ENCODE results near the gene AACS.

The AACS gene

DNA sequence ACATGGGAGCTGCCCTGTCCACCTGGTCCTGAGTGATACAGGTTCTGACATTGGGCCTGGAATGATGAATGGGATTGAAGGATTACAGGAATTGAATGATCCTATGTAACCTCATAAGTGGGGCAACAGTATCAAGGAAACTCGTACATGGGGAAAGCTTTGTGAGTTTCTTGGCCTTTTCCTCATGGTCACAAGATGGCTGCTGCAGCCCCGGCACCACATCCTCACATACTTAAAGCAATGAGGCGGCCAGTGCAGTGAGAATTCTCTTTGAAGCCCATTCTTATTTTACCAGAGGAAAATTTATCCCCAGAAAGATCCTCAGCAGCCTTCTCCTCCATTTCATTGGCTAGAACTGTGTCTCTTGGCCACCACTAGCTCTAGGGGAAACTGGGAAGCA, 91.9 kb downstream of the AACS start:
- DNase-seq: no peak

DNA sequence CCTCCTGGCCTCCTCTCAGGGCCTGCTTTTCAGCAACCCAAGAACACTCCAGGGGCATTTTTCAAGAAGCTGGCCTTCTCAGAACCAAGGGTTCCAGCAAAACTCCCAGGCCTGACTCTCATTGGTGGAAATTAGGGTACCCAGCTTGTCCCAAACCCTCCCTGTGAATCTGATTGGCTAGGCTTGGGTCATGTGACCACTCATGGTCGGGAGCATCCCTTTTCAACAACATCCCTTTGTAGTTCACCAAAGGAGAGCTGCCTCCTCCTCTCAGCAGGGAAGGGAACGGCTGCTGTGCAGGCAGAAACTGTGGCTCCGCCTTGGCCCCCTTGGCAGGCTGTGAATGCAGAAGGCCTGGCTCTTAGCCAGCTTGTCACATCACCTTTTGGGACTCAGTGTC, 94.5 kb downstream of the AACS start:
- no peak for DNase-seq

DNA sequence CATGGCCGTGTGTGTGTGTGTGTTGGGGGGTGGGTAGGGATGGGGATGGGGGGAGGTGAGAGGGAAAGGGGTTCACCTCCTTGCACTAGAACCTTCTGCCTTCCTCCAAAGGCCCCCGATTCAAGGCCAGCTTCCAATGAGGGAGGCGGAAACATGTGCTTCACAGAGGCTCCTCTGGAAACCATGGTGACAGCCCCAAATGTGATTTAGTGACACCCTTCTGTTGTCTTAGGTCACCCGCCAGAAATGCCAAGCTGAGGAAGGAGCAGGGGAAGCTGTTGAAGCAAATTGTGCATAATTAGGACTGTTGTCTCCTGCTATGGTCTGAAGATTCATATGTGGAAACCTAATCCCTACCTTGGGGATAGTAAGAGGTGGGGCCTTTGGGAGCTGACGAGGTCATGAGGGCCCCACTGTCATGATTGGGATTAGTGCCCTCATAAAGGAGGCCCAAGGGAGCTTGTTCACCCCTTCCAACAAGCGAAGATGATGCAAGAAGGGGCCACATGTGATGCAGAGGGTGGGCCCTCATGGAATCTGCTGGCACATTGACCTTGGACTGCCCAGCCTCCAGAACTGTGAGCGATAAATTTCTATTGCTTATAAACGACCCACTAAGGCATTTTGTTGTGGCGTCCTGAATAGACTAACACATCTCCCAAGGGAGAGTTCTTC, 95.2 kb downstream of the AACS start:
- DNase-seq: no peak

DNA sequence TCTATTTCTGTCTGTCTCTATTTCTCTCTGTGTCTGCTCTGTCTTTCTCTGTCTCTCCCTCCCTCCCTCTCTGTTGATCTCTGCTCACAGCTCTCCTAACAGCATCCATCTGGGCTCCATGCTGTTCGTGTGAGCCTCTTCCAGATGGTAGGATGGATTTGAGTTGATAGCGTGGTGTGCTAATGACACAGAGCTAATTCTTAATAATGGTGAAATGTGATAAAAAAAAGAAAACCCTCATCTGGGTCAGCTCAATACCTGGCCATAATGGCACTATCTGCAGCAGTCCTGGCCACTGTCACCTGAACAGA, 96.4 kb downstream of the AACS start:
- no peak for DNase-seq

DNA sequence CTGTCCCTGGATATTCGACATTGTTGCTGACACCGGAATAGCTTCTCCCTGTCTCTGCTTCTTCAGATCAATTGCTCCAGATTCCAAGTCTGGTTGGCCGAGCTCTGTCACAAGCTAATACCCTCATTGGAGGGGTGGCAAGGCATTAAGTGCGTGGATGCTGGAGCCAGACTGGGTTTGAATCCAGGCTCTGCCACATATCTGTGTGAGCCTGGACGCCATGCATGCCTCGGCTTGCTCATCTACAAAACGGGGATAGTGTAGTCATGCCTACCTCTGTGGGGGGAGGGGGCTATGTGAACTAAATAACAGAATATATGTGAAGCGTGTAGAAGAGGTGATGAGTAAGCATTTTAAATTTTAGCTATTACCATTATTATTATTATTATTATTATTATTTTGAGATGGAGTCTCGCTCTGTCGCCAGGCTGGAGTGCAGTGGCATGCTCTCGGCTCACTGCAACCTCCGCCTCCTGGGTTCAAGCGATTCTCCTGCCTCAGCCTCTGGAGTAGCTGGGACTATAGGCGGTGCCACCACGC, 97.3 kb downstream of the AACS start:
- DNase-seq: no peak

DNA sequence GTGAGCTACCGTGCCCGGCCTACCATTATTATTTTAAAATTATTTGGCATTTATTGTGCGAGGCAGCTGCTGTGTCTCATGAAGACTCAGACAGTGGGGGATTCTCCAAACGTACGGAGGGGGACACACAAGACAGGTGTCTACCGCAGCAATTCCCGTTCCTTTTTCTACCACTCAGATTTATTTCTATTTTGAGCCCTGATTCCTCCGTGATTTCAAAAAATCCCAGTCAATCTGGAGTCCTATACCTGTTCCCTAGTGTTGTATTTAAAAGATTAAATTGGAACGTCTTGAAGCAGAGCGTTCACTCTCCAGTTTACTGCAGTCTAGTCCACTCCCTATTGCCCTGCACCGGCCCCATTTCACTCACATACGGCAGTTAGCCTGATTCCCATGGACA, 97.9 kb downstream of the AACS start:
- no peak for DNase-seq

DNA sequence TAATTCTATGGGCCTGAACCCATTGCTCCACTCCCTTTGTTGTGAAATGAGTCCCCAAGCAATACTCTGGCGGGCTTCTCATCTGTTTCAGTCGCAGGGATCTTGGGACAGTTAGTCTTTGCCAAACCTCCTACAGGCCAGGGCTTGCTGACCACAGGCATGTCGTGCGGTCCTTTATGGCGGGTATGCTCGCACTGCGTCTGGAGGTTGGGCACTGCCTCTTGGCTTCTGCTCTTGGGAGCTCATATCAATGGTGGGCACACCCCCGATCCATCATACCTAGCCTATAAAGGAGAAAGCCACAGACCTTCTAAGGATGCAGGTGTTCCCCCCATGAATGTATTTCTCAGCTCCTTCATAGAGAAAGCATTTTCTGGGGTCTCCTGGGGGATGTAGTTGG, 99.3 kb downstream of the AACS start:
- no peak for DNase-seq

DNA sequence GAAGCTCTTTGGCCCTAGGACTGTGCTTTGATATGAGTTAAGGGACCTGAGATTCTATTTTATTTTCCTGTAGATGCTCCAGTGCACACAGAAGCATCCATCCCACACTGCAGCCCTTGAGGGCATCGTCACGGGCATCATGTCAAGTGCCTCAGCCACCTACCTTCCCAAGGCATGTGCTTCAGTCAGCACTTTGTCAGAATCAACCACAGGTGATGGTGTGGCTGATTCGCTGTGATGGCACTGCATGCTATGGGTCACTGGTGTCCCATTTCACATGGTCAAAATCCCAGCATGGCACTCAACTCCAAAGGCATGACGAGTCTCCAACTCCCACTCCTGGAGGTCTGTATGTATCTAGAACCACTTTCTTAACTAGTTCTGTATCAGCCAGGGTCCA, 100.8 kb downstream of the AACS start:
- no peak for DNase-seq

DNA sequence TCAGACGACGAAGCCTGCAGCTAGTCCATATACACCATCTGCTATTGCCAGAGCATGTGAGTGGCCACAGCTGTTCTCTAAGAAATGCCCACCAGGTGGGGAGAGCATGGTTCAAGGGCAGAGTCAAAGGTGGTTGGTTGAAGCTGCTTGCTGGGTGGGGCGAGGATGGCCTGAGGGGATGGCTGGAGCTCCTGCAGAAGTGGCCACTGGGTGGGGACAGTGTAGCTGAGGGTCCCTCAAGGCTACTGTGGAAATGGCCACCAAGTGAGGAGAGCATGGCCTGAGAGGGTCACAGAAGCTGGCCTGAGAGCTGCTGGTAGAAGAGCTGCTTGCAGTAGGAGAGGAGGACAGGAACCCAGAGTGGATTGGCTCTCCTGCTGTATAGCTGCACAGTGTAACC, 102.4 kb downstream of the AACS start:
- DNase-seq: no peak

DNA sequence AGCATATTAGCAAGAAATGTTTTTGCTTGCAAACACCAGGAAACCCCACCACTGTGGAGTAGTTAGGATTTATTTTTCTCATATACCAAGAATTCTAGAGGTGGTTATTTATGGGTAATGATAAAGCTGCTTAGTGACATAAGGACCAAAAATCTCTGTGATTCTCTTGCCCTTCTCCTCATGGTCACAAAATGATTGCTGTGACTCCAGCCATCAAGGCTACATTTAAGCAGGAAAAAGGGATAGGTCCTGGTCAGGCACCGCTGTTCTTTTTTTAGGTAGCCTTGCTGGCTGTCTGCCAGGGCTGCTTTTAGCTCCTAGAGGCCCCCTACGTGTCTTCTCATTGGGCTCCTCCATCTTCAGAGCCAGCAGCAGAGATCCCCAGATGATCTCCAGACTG, 104.2 kb downstream of the AACS start:
- DNase-seq: no peak

DNA sequence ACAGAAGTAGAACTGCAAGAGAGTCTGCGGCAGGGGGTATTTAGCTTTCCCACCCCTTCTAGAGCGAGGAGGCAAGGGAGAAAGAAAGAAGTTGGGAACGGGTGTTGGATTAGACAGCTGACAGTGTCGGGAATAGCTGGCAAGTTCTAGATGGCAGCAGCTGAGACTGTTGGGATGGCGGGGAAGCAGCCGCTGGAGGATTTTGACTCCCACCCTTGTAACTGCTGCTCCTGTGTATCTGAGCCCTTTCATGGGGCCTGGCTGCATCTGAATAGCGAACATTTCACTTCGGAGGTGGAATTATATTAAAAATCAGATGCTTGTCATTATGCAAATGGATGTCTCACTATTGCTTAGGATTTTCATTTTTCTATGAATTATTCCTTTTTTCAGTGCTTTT, 104.6 kb downstream of the AACS start:
- DNase-seq: no peak

DNA sequence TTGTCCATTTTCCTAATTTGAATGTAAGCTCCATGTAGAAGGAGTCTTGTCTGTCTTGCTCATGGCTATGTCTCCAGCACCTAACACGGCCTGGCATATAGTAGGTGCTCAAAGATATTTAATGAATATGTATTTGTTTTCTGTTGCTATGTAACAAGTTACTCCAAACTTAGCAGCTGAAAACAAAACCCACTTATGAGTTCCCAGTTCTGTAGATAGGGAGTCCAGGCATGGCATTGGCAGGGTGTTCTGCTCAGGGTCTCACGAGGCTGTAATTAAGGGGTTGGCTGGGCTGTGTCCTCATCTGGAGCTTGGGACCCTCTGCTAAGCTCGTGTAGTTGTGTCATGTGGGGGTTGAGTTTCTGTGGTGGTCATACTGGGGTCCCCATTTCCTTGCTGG, 106.0 kb downstream of the AACS start:
- DNase-seq: no peak

DNA sequence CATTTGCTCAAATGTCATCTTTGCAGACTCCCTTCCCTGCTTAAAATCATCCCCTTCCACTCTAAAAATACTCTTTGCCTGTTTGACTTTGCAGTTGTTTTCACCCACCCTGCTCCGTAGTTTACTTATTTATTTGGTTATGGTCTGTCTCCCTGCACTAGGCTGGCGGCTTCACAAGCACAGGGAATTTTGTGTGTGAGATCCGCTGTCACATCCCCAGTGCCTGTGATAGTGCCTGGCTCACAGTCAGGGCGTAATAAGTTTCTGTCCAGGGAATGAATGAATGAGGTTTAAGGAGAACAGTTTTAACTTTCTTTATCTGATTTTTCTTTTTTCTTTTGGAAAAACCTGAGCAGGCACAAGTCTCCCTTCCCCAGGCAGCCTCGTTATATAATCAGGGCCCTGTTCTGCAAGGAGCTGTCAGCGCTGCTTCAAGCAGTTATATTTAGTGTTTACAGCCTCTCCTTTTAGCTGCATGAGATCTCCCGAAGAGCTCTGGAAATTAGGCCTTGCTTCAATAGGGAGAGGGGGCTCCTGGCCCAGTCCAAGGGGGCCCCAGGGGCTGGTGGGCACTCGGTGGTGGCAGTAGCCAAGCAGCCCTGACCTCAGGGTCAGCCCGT, 107.1 kb downstream of the AACS start:
- no peak for DNase-seq

DNA sequence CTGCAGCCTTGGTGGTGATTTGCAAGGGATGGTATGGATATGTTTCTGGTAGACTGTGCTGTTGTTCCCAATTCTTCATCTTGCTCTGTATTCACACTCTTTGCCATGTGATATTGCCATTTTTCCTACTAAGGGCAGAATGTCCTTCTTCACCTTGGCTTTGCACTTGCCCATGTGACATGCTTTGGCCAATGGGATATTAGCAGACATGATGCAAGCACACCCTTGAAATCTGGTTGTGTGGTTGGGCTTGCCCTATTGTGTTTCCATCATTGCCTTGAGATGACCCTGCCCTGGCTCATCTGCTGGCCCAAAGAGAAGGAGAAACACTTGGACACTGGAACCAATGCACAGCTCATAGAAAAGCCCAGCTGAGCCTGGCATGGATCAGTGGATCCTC, 110.3 kb downstream of the AACS start:
- no peak for DNase-seq

DNA sequence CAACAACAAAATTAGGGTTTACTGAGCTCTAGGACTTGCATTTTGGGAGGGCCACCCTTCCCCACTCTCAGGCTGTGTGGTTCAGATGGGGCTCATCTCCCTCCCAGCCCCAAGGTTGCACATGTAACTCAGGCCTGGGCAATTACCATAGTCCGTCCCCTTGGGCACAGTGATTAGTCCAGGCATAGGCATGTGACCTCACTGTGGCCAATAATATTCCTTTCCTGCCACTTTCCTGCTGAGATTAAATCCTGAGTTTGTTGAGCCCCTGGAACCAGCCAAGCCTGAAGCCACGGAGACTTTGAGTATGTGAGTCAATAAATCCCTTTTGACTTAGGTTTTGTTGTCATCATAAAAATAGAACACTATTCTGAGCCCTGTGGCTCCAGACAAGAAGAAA, 113.0 kb downstream of the AACS start:
- no peak for DNase-seq

DNA sequence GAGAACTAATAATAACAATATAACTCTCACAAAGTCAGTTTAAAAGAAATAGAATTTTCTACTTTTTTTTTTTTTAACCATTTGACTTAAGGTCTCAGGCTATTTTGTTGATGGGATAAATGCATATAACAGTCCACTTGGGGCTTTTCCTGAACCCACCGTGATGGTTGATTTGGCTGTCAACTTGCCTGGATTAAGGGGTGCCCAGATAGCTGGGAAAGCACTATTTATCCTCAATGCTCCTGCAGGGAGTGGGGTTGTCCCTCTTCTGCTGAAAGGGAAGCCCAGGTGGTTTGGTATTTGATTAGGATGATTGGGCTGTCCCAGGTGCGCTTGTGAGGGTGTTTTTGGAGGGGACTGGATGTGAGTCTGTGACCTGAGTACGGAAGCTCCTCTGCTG, 114.9 kb downstream of the AACS start:
- no peak for DNase-seq

DNA sequence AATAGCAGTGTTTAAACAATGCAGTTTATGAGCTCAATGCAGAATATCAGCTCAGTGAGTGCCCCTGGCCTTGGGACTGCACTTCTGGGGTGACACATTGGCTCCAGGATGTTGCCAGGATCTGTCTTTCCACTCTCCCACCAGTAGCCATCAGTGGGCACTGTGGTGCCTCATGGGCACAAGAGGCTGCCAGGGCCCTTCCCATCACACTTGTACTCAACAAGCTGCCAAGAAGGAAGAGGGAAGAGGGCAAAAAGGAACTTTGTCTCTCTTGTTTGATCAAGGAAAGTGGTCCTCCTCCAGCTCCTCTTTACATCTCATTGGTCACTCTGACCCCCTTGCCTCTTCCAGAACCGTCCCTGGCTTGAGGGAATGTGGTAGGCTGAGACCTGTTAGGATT, 115.9 kb downstream of the AACS start:
- no peak for DNase-seq

DNA sequence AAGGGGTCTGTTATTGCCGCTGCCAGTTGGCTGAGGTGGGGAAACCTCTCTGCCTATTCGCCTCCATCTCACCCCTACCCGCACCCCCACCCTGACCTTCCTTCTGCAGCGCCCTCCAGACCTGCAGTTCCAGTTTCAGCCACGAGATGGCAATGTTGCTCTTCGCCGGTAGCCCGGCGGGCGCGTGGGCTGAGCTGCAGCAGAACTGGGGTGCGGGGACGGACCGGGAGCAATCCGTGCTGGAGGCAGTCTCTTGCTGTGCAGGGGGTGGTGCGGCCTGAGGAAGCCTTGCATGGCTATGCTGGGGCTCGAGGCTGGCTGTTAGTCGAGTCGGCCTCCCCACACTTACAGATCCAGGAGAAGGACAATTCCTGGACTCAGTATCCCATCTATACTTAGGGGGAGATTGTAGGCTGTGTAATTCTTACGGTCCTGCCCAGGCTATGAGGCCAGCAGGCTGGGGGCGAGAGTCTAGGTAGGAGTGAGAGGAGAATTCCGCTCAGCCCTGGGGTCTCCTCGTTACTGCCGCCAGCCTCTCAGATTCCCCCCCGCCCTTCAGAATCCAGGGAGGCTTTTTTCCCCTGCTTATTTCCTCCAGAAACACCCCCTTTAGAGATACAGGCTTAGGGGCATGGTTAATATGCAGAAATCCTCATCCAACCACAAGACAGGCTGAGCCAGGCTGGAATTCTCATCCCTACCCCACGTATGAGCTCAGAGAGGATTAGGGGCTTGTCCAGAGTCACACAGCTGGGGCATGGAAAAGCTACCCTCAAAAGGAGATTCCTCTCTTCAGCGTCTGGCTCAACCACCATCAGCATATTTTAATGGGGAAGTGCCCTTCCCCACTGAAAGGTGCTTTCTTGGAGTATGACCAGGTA, 118.2 kb downstream of the AACS start:
- peak; percentile 84 for DNase-seq

DNA sequence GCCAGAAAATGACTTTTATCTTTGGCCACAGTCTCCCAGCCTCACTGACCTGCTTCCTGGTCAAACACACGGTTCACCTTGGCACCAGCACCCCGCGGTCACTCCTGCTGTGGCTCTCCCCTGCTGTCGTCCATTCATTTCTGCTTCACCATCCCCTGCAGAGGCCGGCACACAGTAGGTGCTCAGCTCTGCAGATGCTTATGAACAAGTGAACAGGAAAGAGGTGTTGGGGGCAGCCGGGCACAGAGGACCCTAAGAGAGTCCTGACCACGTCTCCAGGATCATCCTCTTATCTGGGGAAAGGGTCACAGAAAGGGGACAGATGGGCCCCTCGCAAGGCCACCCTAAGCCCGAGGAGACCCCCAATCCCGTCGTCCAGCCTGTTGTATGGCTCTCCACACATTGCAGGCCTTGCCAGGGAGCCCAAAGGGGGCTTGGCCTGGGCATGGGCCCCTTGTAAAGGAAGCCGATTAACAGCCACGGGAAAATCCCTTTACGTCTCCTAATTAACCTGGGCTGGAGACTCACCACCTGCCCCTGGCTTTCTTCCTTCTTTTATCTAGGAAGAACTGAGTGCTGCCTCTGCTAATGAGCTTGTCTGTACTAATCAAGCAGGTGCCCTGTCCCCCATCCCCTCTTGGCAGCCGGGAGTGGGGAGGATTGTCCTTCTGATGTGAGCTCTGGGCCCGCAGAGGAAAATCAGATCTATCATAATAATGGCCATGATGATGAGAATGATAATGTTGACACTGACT, 119.2 kb downstream of the AACS start:
- no peak for DNase-seq

DNA sequence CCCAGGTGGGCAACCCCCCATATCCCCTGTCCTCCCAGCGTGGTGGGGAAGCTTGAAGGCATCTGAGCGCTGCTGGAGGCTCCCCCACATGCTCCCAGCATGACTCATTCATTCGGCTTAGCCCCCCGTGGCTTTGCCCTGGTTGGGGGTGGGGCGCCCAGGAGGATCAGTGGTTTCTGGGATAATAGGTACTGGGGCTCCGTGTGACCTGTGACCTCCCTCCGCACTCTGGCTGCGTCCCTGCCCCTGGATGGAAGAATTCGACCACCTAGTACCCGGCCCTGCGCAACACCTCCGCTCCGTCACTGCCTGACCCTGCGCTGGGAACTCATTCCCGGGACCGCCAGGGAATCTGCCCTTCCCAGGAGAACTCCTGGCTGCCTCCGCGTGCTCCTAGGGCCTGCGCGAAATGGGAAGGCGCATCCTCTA, 120.1 kb downstream of the AACS start:
- peak; percentile 20 for DNase-seq

DNA sequence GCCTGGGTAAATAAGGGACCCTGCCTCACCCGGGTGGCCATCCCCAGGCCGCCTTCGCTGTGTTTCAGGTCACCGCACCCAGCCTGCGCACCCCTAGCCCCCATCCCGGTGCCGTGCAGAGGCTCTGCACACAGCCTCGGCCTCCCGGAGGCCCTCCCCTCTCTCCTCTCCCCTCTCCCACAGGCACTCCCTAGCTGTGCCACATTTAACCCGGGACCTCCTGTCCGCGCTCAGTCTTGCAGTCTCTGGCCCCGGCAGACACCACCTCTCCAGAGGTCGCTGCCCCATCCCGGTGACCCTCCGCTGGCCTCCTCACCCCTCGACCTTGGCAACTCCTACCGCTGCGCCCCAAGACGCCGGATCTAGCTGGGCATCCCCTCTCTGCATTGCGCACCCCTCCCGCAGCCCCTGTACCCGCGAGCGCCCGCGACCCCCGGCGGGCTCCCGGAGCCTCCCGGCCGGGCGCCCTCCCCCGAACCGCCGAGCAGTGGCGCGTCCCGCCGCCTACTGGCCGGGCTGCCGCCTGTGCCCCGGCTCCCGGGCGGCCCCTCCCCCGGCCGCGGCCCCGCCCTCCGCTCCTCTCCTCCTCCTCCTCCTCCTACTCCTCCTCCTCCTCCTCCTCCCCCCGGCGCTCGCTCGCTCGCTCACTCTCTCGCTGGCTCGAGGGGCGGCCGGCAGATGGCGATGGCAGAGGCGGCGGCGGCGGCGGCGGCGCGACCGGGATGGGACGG, 120.7 kb downstream of the AACS start, which contains the start of gene TMEM132B:
TMEM132B (plus strand) TSS at position 647 of the 731 bp plus-strand sequence.
- DNase-seq: peak; percentile 78

All from fibroblast of skin of abdomen (primary cell).